Measurements from ENCODE around the gene GXYLT1.

DNA sequence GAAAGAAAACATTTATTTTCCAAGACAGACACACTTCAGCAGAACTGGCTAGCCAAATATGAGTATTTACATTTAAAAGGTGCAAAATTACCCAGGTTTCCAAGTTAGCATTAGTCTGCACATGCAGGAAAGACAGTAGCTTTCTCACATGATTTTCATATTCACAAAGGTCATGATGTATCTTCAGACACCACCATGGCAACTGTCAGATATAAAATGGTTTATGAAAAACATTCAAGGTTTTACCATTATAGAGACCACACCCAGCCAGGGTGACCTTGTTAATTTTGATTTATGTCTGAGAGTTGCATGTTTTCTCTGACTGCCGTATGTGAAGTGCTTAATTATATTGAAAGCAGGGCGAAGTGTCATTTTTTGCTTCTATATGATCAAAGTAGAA, 91.2 kb downstream of the GXYLT1 start:
- TF ChIP-seq, protein P1, sequence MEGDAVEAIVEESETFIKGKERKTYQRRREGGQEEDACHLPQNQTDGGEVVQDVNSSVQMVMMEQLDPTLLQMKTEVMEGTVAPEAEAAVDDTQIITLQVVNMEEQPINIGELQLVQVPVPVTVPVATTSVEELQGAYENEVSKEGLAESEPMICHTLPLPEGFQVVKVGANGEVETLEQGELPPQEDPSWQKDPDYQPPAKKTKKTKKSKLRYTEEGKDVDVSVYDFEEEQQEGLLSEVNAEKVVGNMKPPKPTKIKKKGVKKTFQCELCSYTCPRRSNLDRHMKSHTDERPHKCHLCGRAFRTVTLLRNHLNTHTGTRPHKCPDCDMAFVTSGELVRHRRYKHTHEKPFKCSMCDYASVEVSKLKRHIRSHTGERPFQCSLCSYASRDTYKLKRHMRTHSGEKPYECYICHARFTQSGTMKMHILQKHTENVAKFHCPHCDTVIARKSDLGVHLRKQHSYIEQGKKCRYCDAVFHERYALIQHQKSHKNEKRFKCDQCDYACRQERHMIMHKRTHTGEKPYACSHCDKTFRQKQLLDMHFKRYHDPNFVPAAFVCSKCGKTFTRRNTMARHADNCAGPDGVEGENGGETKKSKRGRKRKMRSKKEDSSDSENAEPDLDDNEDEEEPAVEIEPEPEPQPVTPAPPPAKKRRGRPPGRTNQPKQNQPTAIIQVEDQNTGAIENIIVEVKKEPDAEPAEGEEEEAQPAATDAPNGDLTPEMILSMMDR (IDR thresholded peaks at IDR 0.05; ENCODE audit: poor library complexity) = no peak
- TF ChIP-seq EZH2phosphoT487 (IDR thresholded peaks at IDR 0.05; ENCODE audit: low read depth, severe bottlenecking, unreplicated experiment) (no peak), EZH2 (IDR thresholded peaks at IDR 0.05; ENCODE audit: borderline replicate concordance) (no peak)
